Mesothelial cell of epicardium (in vitro differentiated cells): ENCODE data around the gene LYL1. TPM values are rescaled to one million over a fixed set of nuclear protein-coding genes. Genes with fewer than 3 reads are reported as not detected.
A peak's percentile ranks its signal among the peaks of the same experiment; 100 is the strongest.

Experiments
- DNase-seq, 2 experiments: peaks; one replicate each; pipeline ENCODE4 v3.0.0; 2021; ENCODE audit warnings: low spot score in 2 of 2; ENCODE audit not compliant: unreplicated experiment in 2 of 2
- H3K27ac Mint-ChIP-seq: 2 replicates; pipeline ENCODE4 v1.8.0; 2021; ENCODE audit warnings: mixed read lengths
- H3K27me3 Mint-ChIP-seq: 2 replicates; pipeline ENCODE4 v1.8.0; 2021; ENCODE audit warnings: low read depth, mixed read lengths
- H3K36me3 Mint-ChIP-seq: 2 replicates; pipeline ENCODE4 v1.8.0; 2021; ENCODE audit warnings: mixed read lengths
- H3K4me1 Mint-ChIP-seq: 2 replicates; pipeline ENCODE4 v1.8.0; 2021; ENCODE audit warnings: mixed read lengths
- H3K4me3 Mint-ChIP-seq: 2 replicates; pipeline ENCODE4 v1.8.0; 2021; ENCODE audit warnings: mild to moderate bottlenecking, moderate library complexity, mixed read lengths
- H3K9me3 Mint-ChIP-seq: 2 replicates; pipeline ENCODE4 v1.8.0; 2021; ENCODE audit warnings: mixed read lengths
- total RNA-seq: library from RNA; stranded (reverse); gene quantifications from 3 replicates; pipeline ENCODE4 v1.2.1, GENCODE V29; 2021
- TF ChIP-seq, protein P1 (sequence below): fragments of 200-600 bp; sonication (generic); IDR thresholded peaks from one replicate; pipeline ENCODE4 v1.5.0; 2021; ENCODE audit warnings: antibody characterized with exemption; ENCODE audit not compliant: unreplicated experiment

LYL1 gene
- total RNA-seq, 1 donor from 2014 or later = 4.0 TPM

DNA sequence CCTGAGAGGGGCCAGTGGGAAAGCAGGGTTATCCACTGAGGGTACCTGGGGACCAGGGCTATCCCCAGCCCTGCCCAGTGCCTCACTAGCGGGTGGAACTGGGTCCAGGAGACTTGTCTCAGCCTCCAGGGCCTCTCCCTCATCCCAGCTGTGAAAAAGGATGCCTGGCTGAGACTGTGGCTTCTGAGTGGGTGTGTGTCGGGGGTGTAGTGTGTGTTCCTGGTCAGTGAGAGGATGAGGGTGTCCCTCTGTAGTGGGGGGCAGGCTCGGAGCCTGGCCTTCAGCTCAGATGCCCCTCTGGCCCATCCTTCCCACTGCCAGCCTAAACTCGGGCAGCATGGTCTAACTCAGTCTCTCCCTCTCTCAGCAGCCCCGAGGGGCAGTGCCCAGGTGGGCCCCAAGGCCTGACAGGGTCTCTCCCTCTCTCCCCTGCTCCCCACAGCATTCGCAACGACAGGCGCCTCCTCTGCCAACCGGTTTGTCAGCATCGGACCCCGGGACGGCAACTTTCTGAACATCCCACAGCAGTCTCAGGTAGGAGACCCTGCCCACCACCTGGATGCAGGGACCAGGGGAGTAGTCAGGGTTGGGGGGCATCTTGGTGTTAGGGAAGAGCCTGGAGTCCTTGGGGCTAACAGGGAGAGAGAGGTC lies 12.7 kb downstream of the LYL1 start:
- Mint-ChIP-seq H3K27me3 (peaks cover 37% of the 10 kb centered on the region), H3K36me3 (peaks cover 7% of the 10 kb centered on the region)

DNA sequence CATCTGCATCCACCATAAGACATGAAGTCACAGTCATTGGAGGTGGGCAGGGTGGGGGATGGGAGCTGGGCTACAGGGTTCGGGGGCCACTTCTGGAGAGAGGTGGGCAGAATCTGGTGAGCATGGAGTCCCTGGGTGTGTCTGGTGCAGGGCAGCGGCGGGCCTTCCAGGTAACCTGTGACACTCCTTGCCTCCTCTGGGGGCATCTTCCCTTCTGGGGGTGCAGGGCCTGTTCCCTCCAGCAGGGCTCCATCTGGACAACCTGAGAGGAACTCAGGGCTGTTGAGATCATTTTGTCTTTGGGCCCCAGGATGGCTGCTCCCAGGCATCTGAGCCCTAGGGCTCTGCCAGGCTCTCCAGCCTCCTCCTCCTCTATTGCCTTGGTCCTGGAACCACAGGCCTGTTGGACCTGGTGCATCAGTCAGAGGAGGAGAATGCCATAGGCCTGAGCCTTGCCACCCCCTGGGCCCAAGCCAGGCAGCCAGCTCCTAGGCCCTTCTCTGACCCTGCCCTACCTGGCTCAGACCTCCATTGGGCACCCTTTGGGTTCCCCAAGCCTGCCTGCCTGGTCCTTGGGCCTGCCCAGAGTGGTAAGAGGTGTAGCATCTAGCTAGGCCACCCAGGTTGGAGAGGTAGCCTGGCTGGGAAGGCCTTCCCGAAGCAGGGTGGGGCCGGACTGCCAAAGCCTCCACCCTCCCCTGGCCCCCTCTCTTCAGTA lies 13.4 kb downstream of the LYL1 start:
- Mint-ChIP-seq H3K9me3 (no peaks in the 10 kb centered on the region), H3K27ac (no peak overlapping the region), H3K4me3 (no peak overlapping the region), H3K4me1 (peaks cover 37% of the 10 kb centered on the region), H3K36me3 (peaks cover 9% of the 10 kb centered on the region), H3K27me3 (peaks cover 34% of the 10 kb centered on the region)
- TF ChIP-seq, protein P1, sequence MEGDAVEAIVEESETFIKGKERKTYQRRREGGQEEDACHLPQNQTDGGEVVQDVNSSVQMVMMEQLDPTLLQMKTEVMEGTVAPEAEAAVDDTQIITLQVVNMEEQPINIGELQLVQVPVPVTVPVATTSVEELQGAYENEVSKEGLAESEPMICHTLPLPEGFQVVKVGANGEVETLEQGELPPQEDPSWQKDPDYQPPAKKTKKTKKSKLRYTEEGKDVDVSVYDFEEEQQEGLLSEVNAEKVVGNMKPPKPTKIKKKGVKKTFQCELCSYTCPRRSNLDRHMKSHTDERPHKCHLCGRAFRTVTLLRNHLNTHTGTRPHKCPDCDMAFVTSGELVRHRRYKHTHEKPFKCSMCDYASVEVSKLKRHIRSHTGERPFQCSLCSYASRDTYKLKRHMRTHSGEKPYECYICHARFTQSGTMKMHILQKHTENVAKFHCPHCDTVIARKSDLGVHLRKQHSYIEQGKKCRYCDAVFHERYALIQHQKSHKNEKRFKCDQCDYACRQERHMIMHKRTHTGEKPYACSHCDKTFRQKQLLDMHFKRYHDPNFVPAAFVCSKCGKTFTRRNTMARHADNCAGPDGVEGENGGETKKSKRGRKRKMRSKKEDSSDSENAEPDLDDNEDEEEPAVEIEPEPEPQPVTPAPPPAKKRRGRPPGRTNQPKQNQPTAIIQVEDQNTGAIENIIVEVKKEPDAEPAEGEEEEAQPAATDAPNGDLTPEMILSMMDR = no peak
- no peak for DNase-seq

More for the DNA sequence above, 12.7 kb downstream of the LYL1 start:
- H3K9me3 Mint-ChIP-seq = no peaks in the 10 kb centered on the region
- DNase-seq = no peak
- TF ChIP-seq, protein P1 = no peak
- no peak overlapping the region for H3K4me3 Mint-ChIP-seq
- peak overlapping the region; percentile 95 for H3K27ac Mint-ChIP-seq
- peaks cover 42% of the 10 kb centered on the region for H3K4me1 Mint-ChIP-seq

DNA sequence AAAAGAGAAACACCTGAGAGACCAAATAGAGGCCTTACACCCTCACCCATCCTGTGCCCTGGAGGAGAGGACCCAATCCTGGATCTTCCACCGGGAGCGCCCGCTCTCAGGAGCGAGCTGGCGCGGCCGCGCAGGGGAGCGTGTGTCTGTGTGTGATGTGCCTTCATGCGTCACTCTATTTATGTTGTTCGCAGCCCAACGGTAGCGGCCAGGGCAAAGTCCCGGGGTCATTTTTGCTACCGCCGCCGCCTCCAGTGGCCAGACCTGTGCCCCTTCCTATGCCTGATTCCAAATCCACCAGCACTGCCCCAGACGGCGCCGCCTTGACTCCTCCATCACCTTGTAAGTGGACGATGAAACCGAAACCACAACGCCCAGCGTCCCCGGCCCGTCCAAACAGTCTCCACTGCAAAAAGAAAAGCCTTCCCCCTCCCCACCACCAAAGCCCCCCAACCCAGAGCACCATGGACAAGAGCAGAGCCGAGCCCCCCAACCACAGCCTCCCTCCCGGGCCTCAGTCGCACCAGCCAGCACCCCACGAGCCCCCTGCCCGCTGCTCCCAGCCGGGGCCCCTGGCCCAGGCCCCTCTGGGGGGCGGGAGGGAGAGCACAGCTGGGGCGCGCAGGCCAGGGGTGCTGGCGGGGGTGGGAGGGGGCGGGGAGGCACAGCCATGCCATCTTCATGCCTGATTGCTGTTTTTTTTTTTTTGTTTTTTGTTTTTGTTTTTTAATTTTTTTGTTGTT lies 14.7 kb downstream of the LYL1 start:
- TF ChIP-seq, protein P1 = no peak
- no peak overlapping the region for H3K27ac Mint-ChIP-seq
- no peak overlapping the region for H3K4me3 Mint-ChIP-seq
- H3K4me1 Mint-ChIP-seq = peaks cover 31% of the 10 kb centered on the region
- DNase-seq = no peak
- H3K27me3 Mint-ChIP-seq = peaks cover 36% of the 10 kb centered on the region
- H3K36me3 Mint-ChIP-seq = peaks cover 10% of the 10 kb centered on the region
- no peaks in the 10 kb centered on the region for H3K9me3 Mint-ChIP-seq

DNA sequence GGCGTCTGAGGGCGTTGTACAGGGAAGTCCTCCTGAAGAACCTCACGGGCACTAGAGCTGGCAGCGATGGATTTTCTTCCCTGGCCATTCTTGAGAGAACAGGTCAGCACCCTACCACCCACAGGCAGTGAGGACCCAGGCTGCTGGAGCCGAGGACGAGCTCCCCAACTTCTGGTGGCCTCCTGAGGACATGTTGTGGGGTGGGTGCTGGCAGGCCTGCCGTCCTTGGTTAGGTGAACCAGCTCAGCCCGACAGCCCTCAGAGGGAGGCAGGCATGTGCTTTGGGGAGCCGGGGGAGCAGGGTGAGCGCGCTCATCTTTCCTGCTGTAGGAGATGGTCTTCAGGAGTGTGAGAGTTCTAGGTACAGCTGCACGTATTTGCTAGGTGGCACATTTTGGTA lies 15.4 kb downstream of the LYL1 start:
- Mint-ChIP-seq H3K4me1 (peaks cover 37% of the 10 kb centered on the region), H3K9me3 (no peaks in the 10 kb centered on the region), H3K27me3 (peaks cover 37% of the 10 kb centered on the region), H3K4me3 (no peak overlapping the region), H3K27ac (no peak overlapping the region), H3K36me3 (peaks cover 11% of the 10 kb centered on the region)
- TF ChIP-seq, protein P1 = no peak
- no peak for DNase-seq

DNA sequence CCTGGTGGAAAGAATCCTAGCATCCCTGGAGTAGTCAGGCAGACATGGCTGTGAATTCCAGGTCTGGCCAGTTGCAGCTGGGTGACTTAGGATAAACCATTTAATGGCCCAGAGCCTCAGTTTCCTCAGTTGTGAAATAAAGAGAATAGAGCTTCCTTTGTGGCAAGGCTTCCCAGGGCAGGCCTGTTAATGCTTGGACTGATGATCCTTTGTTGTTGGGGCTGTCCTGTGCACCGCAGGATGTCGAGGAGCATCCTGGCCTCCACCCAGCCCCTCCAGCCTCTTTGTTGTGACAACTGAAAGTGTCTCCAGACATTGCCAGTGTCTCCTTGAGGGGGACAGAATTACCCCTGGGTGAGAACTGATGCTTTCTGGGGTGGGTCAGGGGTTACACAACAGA lies 16.3 kb downstream of the LYL1 start:
- peaks cover 30% of the 10 kb centered on the region for H3K4me1 Mint-ChIP-seq
- H3K9me3 Mint-ChIP-seq = no peaks in the 10 kb centered on the region
- peaks cover 13% of the 10 kb centered on the region for H3K36me3 Mint-ChIP-seq
- peaks cover 42% of the 10 kb centered on the region for H3K27me3 Mint-ChIP-seq
- TF ChIP-seq, protein P1 = no peak
- DNase-seq = no peak
- H3K27ac Mint-ChIP-seq = no peak overlapping the region
- no peak overlapping the region for H3K4me3 Mint-ChIP-seq
